HepG2 (cell line): ENCODE data around the gene AMELY. TPM values are rescaled to one million over a fixed set of nuclear protein-coding genes. Genes with fewer than 3 reads are reported as not detected.
"Not testable (repeated sequence)": the region's sequence is repeated elsewhere in the genome, so short reads cannot be mapped to it uniquely, and the experiment has no call there.

ENCODE experiments used
- ATAC-seq: fragments of 200-7000 bp; cut with Tn5 transposase; 3 replicates; pipeline ENCODE4 v1.9.1; 2020; ENCODE audit warnings: mild to moderate bottlenecking, moderate library complexity
- BruUV-seq: library from RNA; stranded (reverse); fragments of 400-500 nt; replicated peaks from 2 replicates; lab custom pipeline; 2021; lab: Mats Ljungman, UMichigan
- CTCF ChIA-PET: fragments of 300-600 bp; formaldehyde crosslinking; extraction: SDS; loops from one replicate; lab custom pipeline; 2021; ENCODE audit warnings: low total read pairs, inconsistent platforms, low intra/inter-chr PET ratio; lab: Yijun Ruan, JAX
- POLR2A ChIA-PET: fragments of 350-600 bp; sonication (Branson Sonifier 250); formaldehyde crosslinking; loops from one replicate; lab custom pipeline; 2020; ENCODE audit warnings: antibody characterized with exemption, inconsistent platforms; lab: Yijun Ruan, JAX
- DNase-seq: peaks from one replicate; pipeline ENCODE4 v3.0.0-alpha.2; 2015; ENCODE audit warnings: low spot score
- FAIRE-seq: peaks from 3 replicates; lab custom pipeline; 2011; peaks lifted over from hg19 to GRCh38; lab: Jason Lieb, UNC
- H2AFZ ChIP-seq: one replicate; pipeline ENCODE4 v1.6.1; 2011; ENCODE audit warnings: low read length, inconsistent platforms
- H3K27ac ChIP-seq: fragments of 300-600 bp; 3 replicates; pipeline ENCODE4 v1.8.0; 2011; ENCODE audit warnings: mixed run types, mild to moderate bottlenecking, mixed read lengths, low read length, inconsistent platforms; ENCODE audit not compliant: insufficient read depth; ENCODE audit errors: extremely low read length
- H3K27me3 ChIP-seq, 2 experiments: fragments of 200-600 bp in 1 of 2; 2 replicates in 1 of 2; 3 replicates in 1 of 2; pipeline versions ENCODE4 v1.6.0 to v1.8.0; 2011; ENCODE audit warnings: low read length in 2 of 2, mild to moderate bottlenecking in 2 of 2, moderate library complexity in 2 of 2, inconsistent platforms in 1 of 2; ENCODE audit not compliant: insufficient read depth in 2 of 2, control insufficient read depth in 1 of 2
- H3K36me3 ChIP-seq, 2 experiments: fragments of 200-600 bp in 1 of 2; replicated peaks in 1 of 2; 2 replicates in 1 of 2; 3 replicates in 1 of 2; pipeline versions ENCODE4 v1.5.1 to v1.8.0; 2011; ENCODE audit warnings: low read length in 2 of 2, inconsistent platforms in 1 of 2; ENCODE audit not compliant: insufficient read depth in 2 of 2, control insufficient read depth in 1 of 2
- H3K4me1 ChIP-seq: 2 replicates; pipeline ENCODE4 v1.5.1; 2012; ENCODE audit warnings: low read length, inconsistent platforms; ENCODE audit not compliant: insufficient read depth
- H3K4me2 ChIP-seq: 2 replicates; pipeline ENCODE4 v1.6.0; 2011; ENCODE audit warnings: low read depth, low read length, inconsistent platforms
- H3K4me3 ChIP-seq, 3 experiments: fragments of 200-600 bp in 1 of 3; sonication (generic), shearing (Covaris generic) in 1 of 3; replicated peaks in 1 of 3; 2 replicates each; pipeline ENCODE4 v1.5.1; 2011 to 2016; ENCODE audit warnings: low read length in 3 of 3, inconsistent platforms in 2 of 3, low read depth in 2 of 3, mild to moderate bottlenecking in 2 of 3, control low read depth in 1 of 3, mixed read lengths in 1 of 3; ENCODE audit not compliant: insufficient read depth in 1 of 3
- H3K79me2 ChIP-seq: one replicate; pipeline ENCODE4 v1.6.1; 2011; ENCODE audit warnings: low read length, inconsistent platforms; ENCODE audit not compliant: insufficient read depth
- H3K9ac ChIP-seq: 2 replicates; pipeline ENCODE4 v1.6.0; 2011; ENCODE audit warnings: mild to moderate bottlenecking, low read depth, low read length, inconsistent platforms; ENCODE audit not compliant: insufficient read depth
- H3K9me3 ChIP-seq: 2 replicates; pipeline ENCODE4 v1.5.1; 2012; ENCODE audit warnings: mild to moderate bottlenecking, low read length
- H4K20me1 ChIP-seq: 2 replicates; pipeline ENCODE4 v1.6.0; 2011; ENCODE audit warnings: inconsistent platforms, mild to moderate bottlenecking, low read length, moderate library complexity; ENCODE audit not compliant: insufficient read depth
- ARHGAP35 ChIP-seq: sonication (generic); formaldehyde crosslinking; IDR thresholded peaks from 2 replicates; pipeline ENCODE4 v1.9.0; 2022; ENCODE audit warnings: mild to moderate bottlenecking, inconsistent platforms, moderate library complexity, missing genetic modification reagents, borderline replicate concordance
- FOSL1 ChIP-seq: sonication (generic); formaldehyde crosslinking; IDR thresholded peaks from 2 replicates; pipeline ENCODE4 v1.9.0; 2021; ENCODE audit warnings: missing genetic modification reagents, borderline replicate concordance
- FOXA1 ChIP-seq, 2 experiments: fragments of 450-650 bp in 1 of 2; sonication (generic) in 1 of 2; formaldehyde crosslinking in 1 of 2; IDR thresholded peaks; 2 replicates each; pipeline versions ENCODE4 v1.4.0 to v1.6.1; 2016 to 2020; ENCODE audit warnings: missing genetic modification reagents in 1 of 2
- FOXK1 ChIP-seq: sonication (generic); formaldehyde crosslinking; IDR thresholded peaks from 2 replicates; pipeline ENCODE4 v1.4.0; 2020; ENCODE audit warnings: low read depth, missing genetic modification reagents, borderline replicate concordance
- ISX ChIP-seq: sonication (generic); formaldehyde crosslinking; conservative IDR thresholded peaks from 2 replicates; pipeline ENCODE4 v1.5.0; 2020; ENCODE audit warnings: missing genetic modification reagents
- NFKB2 ChIP-seq: sonication (generic); formaldehyde crosslinking; IDR thresholded peaks from 2 replicates; pipeline ENCODE4 v1.4.0; 2020; ENCODE audit warnings: missing genetic modification reagents, borderline replicate concordance
- PHF5A ChIP-seq: IDR thresholded peaks from one replicate; pipeline ENCODE4 v1.6.1; 2018; ENCODE audit warnings: low read depth, missing genetic modification reagents; ENCODE audit not compliant: unreplicated experiment
- STAT6 ChIP-seq: sonication (generic); formaldehyde crosslinking; IDR thresholded peaks from 2 replicates; pipeline ENCODE4 v1.4.0; 2020; ENCODE audit warnings: missing genetic modification reagents, mild to moderate bottlenecking, borderline replicate concordance
- ZNF251 ChIP-seq: sonication (generic); formaldehyde crosslinking; IDR thresholded peaks from 2 replicates; pipeline ENCODE4 v1.9.0; 2021; ENCODE audit warnings: mild to moderate bottlenecking, missing genetic modification reagents
- ZNF296 ChIP-seq: sonication (generic); formaldehyde crosslinking; conservative IDR thresholded peaks from 2 replicates; pipeline ENCODE4 v1.5.0; 2020; ENCODE audit warnings: mild to moderate bottlenecking, missing genetic modification reagents
- ZNF326 ChIP-seq: sonication (generic); formaldehyde crosslinking; IDR thresholded peaks from 2 replicates; pipeline ENCODE4 v1.4.0; 2020; ENCODE audit warnings: missing genetic modification reagents, borderline replicate concordance
- ZNF354B ChIP-seq: sonication (generic); formaldehyde crosslinking; IDR thresholded peaks from 2 replicates; pipeline ENCODE4 v1.8.0; 2022; ENCODE audit warnings: mild to moderate bottlenecking, missing genetic modification reagents
- ZNF414 ChIP-seq: sonication (generic); formaldehyde crosslinking; IDR thresholded peaks from 2 replicates; pipeline ENCODE4 v1.5.0; 2020; ENCODE audit warnings: missing genetic modification reagents
- ZNF543 ChIP-seq: sonication (generic); formaldehyde crosslinking; IDR thresholded peaks from 2 replicates; pipeline ENCODE4 v1.4.0; 2020; ENCODE audit warnings: mild to moderate bottlenecking, missing genetic modification reagents
- ZNF550 ChIP-seq: sonication (generic); formaldehyde crosslinking; IDR thresholded peaks from 2 replicates; pipeline ENCODE4 v1.4.0; 2020; ENCODE audit warnings: mild to moderate bottlenecking, missing genetic modification reagents, borderline replicate concordance
- WGBS: methylation state at CpG from one replicate; pipeline ENCODE4 v1.1.6; 2017; ENCODE audit warnings: low lambda C conversion rate; 5-methylcytosine and 5-hydroxymethylcytosine counted together
- in situ Hi-C: cut with HindIII; loops from 2 replicates; pipeline ENCODE4 v1.10.0; 2017; ENCODE audit warnings: low pct_unique_long_range_greater_than_20kb; ENCODE audit not compliant: extremely low pct_ligation_motif_present
- intact Hi-C: fragments of 100-400 bp; cut with micrococcal nuclease; formaldehyde crosslinking; loops from one replicate; pipeline ENCODE4 v1.10.0; 2022; ENCODE audit not compliant: unreplicated experiment
- polyA plus RNA-seq, 8 experiments: library from polyadenylated mRNA; depleted of rRNA in 3 of 8; stranded (reverse) in 7 of 8; unstranded in 1 of 8; fragments of >200 nt; fragmentation: Illumina TruSeq in 4 of 8; extraction: Trizol in 4 of 8; gene quantifications; 2 replicates each; pipeline versions ENCODE4 v1.2.1 to v1.2.3, GENCODE V29; 2011 to 2016; ENCODE audit warnings: low read depth in 4 of 8, missing spikeins in 1 of 8, mixed read lengths in 1 of 8; ENCODE audit not compliant: insufficient read depth in 1 of 8
- total RNA-seq, 5 experiments: library from RNA; depleted of rRNA; stranded (reverse); fragments of >200 nt; fragmentation: Illumina TruSeq; extraction: Trizol; gene quantifications; 2 replicates each; pipeline ENCODE4 v1.2.3, GENCODE V29; 2016; ENCODE audit warnings: low read depth in 1 of 5

AMELY gene
- total and polyA plus RNA-seq, 2 of the 13 experiments (the other 11 are each of a cell fraction or from before 2014, with no cell fraction given): not detected

GRCh38 chrY:6849384-6849783 is 62.2 kb downstream of the AMELY start:
- CTCF ChIA-PET: no interaction called here
- no peaks in the 10 kb centered on the region for H3K27me3 ChIP-seq
- WGBS: 0% methylated on average over 2 of the region's 2 CpGs
- no peak overlapping the region for H3K4me2 ChIP-seq
- in situ Hi-C loops: no loop called here
- no peak overlapping the region for H3K4me3 ChIP-seq
- FAIRE-seq (no peak), DNase-seq (no peak), ATAC-seq (no peak)
- intact Hi-C loops: no loop called here
- no peaks in the 10 kb centered on the region for H3K9me3 ChIP-seq
- no peaks in the 10 kb centered on the region for H4K20me1 ChIP-seq
- POLR2A ChIA-PET: no interaction called here
- no peak overlapping the region for H2AFZ ChIP-seq
- no peaks in the 10 kb centered on the region for H3K4me1 ChIP-seq
- TF ChIP-seq NFKB2 (CRISPR knock-in tag): no peak
- TF ChIP-seq FOXA1 (IDR thresholded peaks at IDR 0.05): no peak
- no peak for TF ChIP-seq FOXA1 (CRISPR knock-in tag; IDR thresholded peaks at IDR 0.05)
- no peak for TF ChIP-seq ZNF296 (CRISPR knock-in tag)
- TF ChIP-seq ARHGAP35 (CRISPR knock-in tag): no peak
- no peak for TF ChIP-seq ZNF550 (CRISPR knock-in tag)
- TF ChIP-seq ZNF354B: no peak
- no peak for TF ChIP-seq FOSL1 (CRISPR knock-in tag)
- TF ChIP-seq PHF5A (CRISPR knock-in tag): no peak
- no peak for TF ChIP-seq ZNF543 (CRISPR knock-in tag)
- no peak for TF ChIP-seq ZNF326 (CRISPR knock-in tag)
- no peak for TF ChIP-seq FOXK1 (CRISPR knock-in tag)
- TF ChIP-seq ZNF414: no peak
- no peak for TF ChIP-seq ISX (CRISPR knock-in tag)
- TF ChIP-seq STAT6 (CRISPR knock-in tag): no peak
- TF ChIP-seq ZNF251 (CRISPR knock-in tag): no peak
- H3K9ac ChIP-seq: no peak overlapping the region
- BruUV-seq: no TSS peak
- no peaks in the 10 kb centered on the region for H3K36me3 ChIP-seq
- no peak overlapping the region for H3K27ac ChIP-seq
- H3K79me2 ChIP-seq: no peaks in the 10 kb centered on the region

GRCh38 chrY:6842650-6843049 is 68.9 kb downstream of the AMELY start:
- POLR2A ChIA-PET, BruUV-seq, H3K4me2 ChIP-seq, in situ Hi-C loops, H3K36me3 ChIP-seq, CTCF ChIA-PET, H4K20me1 ChIP-seq, intact Hi-C loops, H3K4me1 ChIP-seq, DNase-seq, ATAC-seq, H3K27me3 ChIP-seq, H3K79me2 ChIP-seq, H3K9me3 ChIP-seq, FAIRE-seq, H2AFZ ChIP-seq, H3K4me3 ChIP-seq, H3K9ac ChIP-seq, H3K27ac ChIP-seq: not testable (repeated sequence)
- 50% methylated on average over 2 of the region's 2 CpGs for WGBS
